Measurements from ENCODE around the gene PHYH. TPM values are rescaled to one million over a fixed set of nuclear protein-coding genes. Genes with fewer than 3 reads are reported as not detected.

The PHYH gene
- total and polyA plus RNA-seq, 2 donors from 2014 or later: 45.8 to 166 TPM

- no peak overlapping the region for H3K4me3 ChIP-seq (ENCODE audit: low read length in 3 of 3)
- no peak overlapping the region for H3K27ac ChIP-seq (ENCODE audit: low read depth in 2 of 2, low read length in 2 of 2)
- no peaks in the 10 kb centered on the region for H3K9me3 ChIP-seq (ENCODE audit: control insufficient read depth in 2 of 3, insufficient read depth in 1 of 3, low read length in 3 of 3)
- H3K27me3 ChIP-seq (ENCODE audit: control insufficient read depth, insufficient read depth, low read length): no peaks in the 10 kb centered on the region
- peaks cover 0 to 3% (median 3%) of the 10 kb centered on the region in 3 donors for H3K4me1 ChIP-seq (ENCODE audit: control insufficient read depth in 2 of 3, insufficient read depth in 2 of 3, low read depth in 1 of 3, low read length in 3 of 3)
- intact Hi-C loops (cut with DNase I): no loop called here
- FAIRE-seq (no peak), DNase-seq (no peak)
- no peak for TF ChIP-seq CTCF (IDR thresholded peaks at IDR 0.05; ENCODE audit: borderline replicate concordance, extremely low read depth, insufficient read depth)
- H3K9ac ChIP-seq (ENCODE audit: low read length in 3 of 3): no peak overlapping the region
- no peaks in the 10 kb centered on the region for H3K36me3 ChIP-seq (ENCODE audit: control insufficient read depth in 2 of 3, insufficient read depth in 3 of 3, low read length in 3 of 3)
Measured at GRCh38 chr10:13306103-13306502, 6.2 kb upstream of the PHYH start.

- no peaks in the 10 kb centered on the region for H3K27me3 ChIP-seq (ENCODE audit: control insufficient read depth, insufficient read depth, low read length)
- H3K9me3 ChIP-seq (ENCODE audit: control insufficient read depth in 2 of 3, insufficient read depth in 1 of 3, low read length in 3 of 3): no peaks in the 10 kb centered on the region
- H3K27ac ChIP-seq (ENCODE audit: low read depth in 2 of 2, low read length in 2 of 2): peak overlapping the region; percentile 96
- no peaks in the 10 kb centered on the region for H3K36me3 ChIP-seq (ENCODE audit: control insufficient read depth in 2 of 3, insufficient read depth in 3 of 3, low read length in 3 of 3)
- no peak for TF ChIP-seq CTCF (IDR thresholded peaks at IDR 0.05; ENCODE audit: borderline replicate concordance, extremely low read depth, insufficient read depth)
- DNase-seq (no peak), FAIRE-seq (no peak)
- peak overlapping the region in 1 of 3 donors; percentile 79 for H3K4me3 ChIP-seq (ENCODE audit: low read length in 3 of 3)
- no peak overlapping the region for H3K9ac ChIP-seq (ENCODE audit: low read length in 3 of 3)
- H3K4me1 ChIP-seq (ENCODE audit: control insufficient read depth in 2 of 3, insufficient read depth in 2 of 3, low read depth in 1 of 3, low read length in 3 of 3): peaks cover 0 to 5% (median 0%) of the 10 kb centered on the region in 3 donors
- intact Hi-C loops (cut with DNase I): no loop called here
Measured at GRCh38 chr10:13302821-13303555, 3.1 kb upstream of the PHYH start.

- FAIRE-seq (no peak), DNase-seq (no peak)
- intact Hi-C loops (cut with DNase I): no loop called here
Measured at GRCh38 chr10:13298748-13299436, 972 bp downstream of the PHYH start.

More at GRCh38 chr10:13298748-13299436, 972 bp downstream of the PHYH start:
- Histone ChIP-seq H3K9ac (ENCODE audit: low read length in 3 of 3) (peak overlapping the region; percentile 7 to 69 (median 18)), H3K27me3 (ENCODE audit: control insufficient read depth, insufficient read depth, low read length) (no peaks in the 10 kb centered on the region), H3K4me1 (ENCODE audit: control insufficient read depth in 2 of 3, insufficient read depth in 2 of 3, low read depth in 1 of 3, low read length in 3 of 3) (peaks cover 0 to 5% (median 0%) of the 10 kb centered on the region in 3 donors), H3K9me3 (ENCODE audit: control insufficient read depth in 2 of 3, insufficient read depth in 1 of 3, low read length in 3 of 3) (no peaks in the 10 kb centered on the region), H3K4me3 (ENCODE audit: low read length in 3 of 3) (peak overlapping the region; percentile 54 to 82 (median 68)), H3K36me3 (ENCODE audit: control insufficient read depth in 2 of 3, insufficient read depth in 3 of 3, low read length in 3 of 3) (peaks cover 0 to 16% (median 8%) of the 10 kb centered on the region in 3 donors), H3K27ac (ENCODE audit: low read depth in 2 of 2, low read length in 2 of 2) (peak overlapping the region; percentile 88 to 96)
- TF ChIP-seq CTCF (IDR thresholded peaks at IDR 0.05; ENCODE audit: borderline replicate concordance, extremely low read depth, insufficient read depth): no peak
